HepG2 (cell line): ENCODE measurements around the gene ZNF652. TPM values are rescaled to one million over a fixed set of nuclear protein-coding genes. Genes with fewer than 3 reads are reported as not detected.

Source experiments
- CHD2 ChIP-seq: IDR thresholded peaks from 2 replicates; pipeline ENCODE4 v1.6.1; 2011; ENCODE audit warnings: low read depth, low read length, improper control_type of control experiment
- KMT2A ChIP-seq: sonication (generic); formaldehyde crosslinking; IDR thresholded peaks from 2 replicates; pipeline ENCODE4 v1.4.0; 2020; ENCODE audit warnings: missing genetic modification reagents
- NFYC ChIP-seq: IDR thresholded peaks from 2 replicates; pipeline ENCODE4 v1.6.1; 2016; ENCODE audit warnings: missing genetic modification reagents, missing compliant biosample characterization
- SIX1 ChIP-seq: sonication (generic); formaldehyde crosslinking; IDR thresholded peaks from 2 replicates; pipeline ENCODE4 v1.4.0; 2020; ENCODE audit warnings: missing genetic modification reagents, borderline replicate concordance
- SMAD9 ChIP-seq: sonication (generic); formaldehyde crosslinking; IDR thresholded peaks from 2 replicates; pipeline ENCODE4 v1.5.1; 2020; ENCODE audit warnings: mild to moderate bottlenecking, missing genetic modification reagents
- ZKSCAN1 ChIP-seq: fragments of 150-350 bp; IDR thresholded peaks from 2 replicates; pipeline ENCODE4 v1.6.1; 2014; ENCODE audit warnings: low read length
- ZNF354B ChIP-seq: sonication (generic); formaldehyde crosslinking; IDR thresholded peaks from 2 replicates; pipeline ENCODE4 v1.8.0; 2022; ENCODE audit warnings: mild to moderate bottlenecking, missing genetic modification reagents
- polyA plus RNA-seq, 8 experiments: library from polyadenylated mRNA; depleted of rRNA in 3 of 8; stranded (reverse) in 7 of 8; unstranded in 1 of 8; fragments of >200 nt; fragmentation: Illumina TruSeq in 4 of 8; extraction: Trizol in 4 of 8; gene quantifications; 2 replicates each; pipeline versions ENCODE4 v1.2.1 to v1.2.3, GENCODE V29; 2011 to 2016; ENCODE audit warnings: low read depth in 4 of 8, missing spikeins in 1 of 8, mixed read lengths in 1 of 8; ENCODE audit not compliant: insufficient read depth in 1 of 8
- total RNA-seq, 5 experiments: library from RNA; depleted of rRNA; stranded (reverse); fragments of >200 nt; fragmentation: Illumina TruSeq; extraction: Trizol; gene quantifications; 2 replicates each; pipeline ENCODE4 v1.2.3, GENCODE V29; 2016; ENCODE audit warnings: low read depth in 1 of 5
- TF ChIP-seq, protein P1 (sequence below), 2 experiments: fragments of 450-650 bp in 1 of 2; sonication (generic) in 1 of 2; formaldehyde crosslinking in 1 of 2; IDR thresholded peaks; 2 replicates each; pipeline versions ENCODE4 v1.6.1 to v1.8.0; 2016 to 2022; ENCODE audit warnings: antibody characterized with exemption in 1 of 2, mild to moderate bottlenecking in 1 of 2, missing genetic modification reagents in 1 of 2

Gene ZNF652
- total and polyA plus RNA-seq, 2 of the 13 experiments (the other 11 are each of a cell fraction or from before 2014, with no cell fraction given): 16.2 to 30.2 TPM

DNA sequence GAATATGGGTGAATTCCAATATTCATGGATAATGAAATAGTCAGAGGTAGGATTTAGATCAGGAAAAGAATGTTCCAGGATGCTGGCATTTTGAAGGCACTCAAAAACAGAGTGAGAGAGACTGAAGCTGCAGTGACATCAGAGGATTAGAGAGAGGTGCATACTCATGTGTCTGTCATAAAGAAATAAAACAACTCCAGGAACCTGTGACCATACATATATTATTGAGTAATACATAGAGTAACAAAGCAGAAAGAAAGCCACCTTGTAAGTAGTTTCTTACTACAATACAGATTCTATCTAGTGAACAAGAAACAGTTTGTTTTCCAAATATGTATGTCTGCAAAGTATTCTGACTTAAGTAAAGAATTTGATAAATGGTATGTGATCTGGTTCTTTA lies 69.1 kb downstream of the ZNF652 start (continued):
- TF ChIP-seq, protein P1, sequence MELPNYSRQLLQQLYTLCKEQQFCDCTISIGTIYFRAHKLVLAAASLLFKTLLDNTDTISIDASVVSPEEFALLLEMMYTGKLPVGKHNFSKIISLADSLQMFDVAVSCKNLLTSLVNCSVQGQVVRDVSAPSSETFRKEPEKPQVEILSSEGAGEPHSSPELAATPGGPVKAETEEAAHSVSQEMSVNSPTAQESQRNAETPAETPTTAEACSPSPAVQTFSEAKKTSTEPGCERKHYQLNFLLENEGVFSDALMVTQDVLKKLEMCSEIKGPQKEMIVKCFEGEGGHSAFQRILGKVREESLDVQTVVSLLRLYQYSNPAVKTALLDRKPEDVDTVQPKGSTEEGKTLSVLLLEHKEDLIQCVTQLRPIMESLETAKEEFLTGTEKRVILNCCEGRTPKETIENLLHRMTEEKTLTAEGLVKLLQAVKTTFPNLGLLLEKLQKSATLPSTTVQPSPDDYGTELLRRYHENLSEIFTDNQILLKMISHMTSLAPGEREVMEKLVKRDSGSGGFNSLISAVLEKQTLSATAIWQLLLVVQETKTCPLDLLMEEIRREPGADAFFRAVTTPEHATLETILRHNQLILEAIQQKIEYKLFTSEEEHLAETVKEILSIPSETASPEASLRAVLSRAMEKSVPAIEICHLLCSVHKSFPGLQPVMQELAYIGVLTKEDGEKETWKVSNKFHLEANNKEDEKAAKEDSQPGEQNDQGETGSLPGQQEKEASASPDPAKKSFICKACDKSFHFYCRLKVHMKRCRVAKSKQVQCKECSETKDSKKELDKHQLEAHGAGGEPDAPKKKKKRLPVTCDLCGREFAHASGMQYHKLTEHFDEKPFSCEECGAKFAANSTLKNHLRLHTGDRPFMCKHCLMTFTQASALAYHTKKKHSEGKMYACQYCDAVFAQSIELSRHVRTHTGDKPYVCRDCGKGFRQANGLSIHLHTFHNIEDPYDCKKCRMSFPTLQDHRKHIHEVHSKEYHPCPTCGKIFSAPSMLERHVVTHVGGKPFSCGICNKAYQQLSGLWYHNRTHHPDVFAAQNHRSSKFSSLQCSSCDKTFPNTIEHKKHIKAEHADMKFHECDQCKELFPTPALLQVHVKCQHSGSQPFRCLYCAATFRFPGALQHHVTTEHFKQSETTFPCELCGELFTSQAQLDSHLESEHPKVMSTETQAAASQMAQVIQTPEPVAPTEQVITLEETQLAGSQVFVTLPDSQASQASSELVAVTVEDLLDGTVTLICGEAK (IDR thresholded peaks at IDR 0.05): no peak
- TF ChIP-seq, protein P1 (CRISPR knock-in tag; IDR thresholded peaks at IDR 0.05): no peak
- TF ChIP-seq CHD2: no peak
- no peak for TF ChIP-seq ZKSCAN1
- TF ChIP-seq SIX1 (CRISPR knock-in tag): no peak
- TF ChIP-seq ZNF354B (CRISPR knock-in tag): no peak
- no peak for TF ChIP-seq SMAD9
- TF ChIP-seq KMT2A (CRISPR knock-in tag): no peak
- TF ChIP-seq NFYC (CRISPR knock-in tag): no peak
